Loucy (cell line): ENCODE data around the gene LUC7L.
A peak's percentile ranks its signal among the peaks of the same experiment; 100 is the strongest.

Experiments
- H2AFZ ChIP-seq: fragments of 200-600 bp; sonication (generic); 2 replicates; pipeline ENCODE4 v1.6.0; 2016; ENCODE audit warnings: antibody characterized with exemption, mild to moderate bottlenecking, low read length, moderate library complexity
- H3F3A ChIP-seq: fragments of 200-600 bp; 2 replicates; pipeline ENCODE4 v1.6.0; 2016; ENCODE audit warnings: antibody characterized with exemption, low read depth, mild to moderate bottlenecking
- H3K27me3 ChIP-seq: fragments of 200-600 bp; sonication (generic); 2 replicates; pipeline ENCODE4 v1.6.1; 2014; ENCODE audit warnings: low read length, mild to moderate bottlenecking; ENCODE audit not compliant: insufficient read depth, poor library complexity, severe bottlenecking
- H3K36me3 ChIP-seq: fragments of 200-600 bp; sonication (generic); 2 replicates; pipeline ENCODE4 v1.6.1; 2016; ENCODE audit warnings: low read length; ENCODE audit not compliant: insufficient read depth
- H3K4me1 ChIP-seq: fragments of 200-600 bp; sonication (generic); 2 replicates; pipeline ENCODE4 v1.5.1; 2014; ENCODE audit warnings: low read length, mild to moderate bottlenecking; ENCODE audit not compliant: insufficient read depth, poor library complexity, severe bottlenecking
- H3K4me2 ChIP-seq: fragments of 200-600 bp; sonication (generic); 2 replicates; pipeline ENCODE4 v1.6.0; 2014; ENCODE audit warnings: antibody characterized with exemption, low read length, low read depth, mild to moderate bottlenecking; ENCODE audit not compliant: poor library complexity, severe bottlenecking
- H3K4me3 ChIP-seq: fragments of 200-600 bp; sonication (generic); 2 replicates; pipeline ENCODE4 v1.5.1; 2014; ENCODE audit warnings: low read length, mild to moderate bottlenecking, mixed read lengths; ENCODE audit not compliant: poor library complexity, severe bottlenecking
- H3K79me2 ChIP-seq: fragments of 200-600 bp; sonication (generic); 2 replicates; pipeline ENCODE4 v1.6.1; 2014; ENCODE audit warnings: low read length; ENCODE audit not compliant: insufficient read depth
- H3K9ac ChIP-seq: fragments of 200-600 bp; sonication (generic); 2 replicates; pipeline ENCODE4 v1.6.0; 2014; ENCODE audit warnings: mild to moderate bottlenecking, low read depth, low read length, moderate library complexity; ENCODE audit not compliant: poor library complexity, severe bottlenecking
- H3K9me2 ChIP-seq: fragments of 200-600 bp; sonication (generic); replicated peaks from 2 replicates; pipeline ENCODE4 v1.6.1; 2016; ENCODE audit warnings: low read depth, low read length, mixed read lengths
- H3K9me3 ChIP-seq: fragments of 200-600 bp; sonication (generic); 2 replicates; pipeline ENCODE4 v1.6.1; 2014; ENCODE audit warnings: mild to moderate bottlenecking, antibody characterized with exemption, low read length, low read depth; ENCODE audit not compliant: insufficient read depth
- H4K20me1 ChIP-seq: fragments of 200-600 bp; sonication (generic); 2 replicates; pipeline ENCODE4 v1.6.0; 2014; ENCODE audit warnings: antibody characterized with exemption, low read length, mild to moderate bottlenecking; ENCODE audit not compliant: insufficient read depth, poor library complexity, severe bottlenecking
- EZH2phosphoT487 ChIP-seq: fragments of 200-600 bp; IDR thresholded peaks from 2 replicates; pipeline ENCODE4 v1.6.1; 2018; ENCODE audit warnings: antibody characterized with exemption, mild to moderate bottlenecking, moderate library complexity, borderline replicate concordance
- TF ChIP-seq, protein P1 (sequence below): fragments of 200-600 bp; sonication (generic); conservative IDR thresholded peaks from 2 replicates; pipeline ENCODE4 v1.5.1; 2014; ENCODE audit warnings: mild to moderate bottlenecking, antibody characterized with exemption, low read length

Gene LUC7L

GRCh38 chr16:253833-254232, 24.6 kb upstream of the LUC7L start:
- Histone ChIP-seq H3K4me3 (peak overlapping the region; percentile 67), H4K20me1 (no peaks in the 10 kb centered on the region), H3F3A (peaks cover 3% of the 10 kb centered on the region; the same call in 1 of the 2 replicates), H3K4me2 (peak overlapping the region; percentile 91), H2AFZ (no peak overlapping the region), H3K9ac (peak overlapping the region; percentile 63), H3K79me2 (peaks cover 5% of the 10 kb centered on the region; the same call in 1 of the 2 replicates), H3K9me2 (no peaks in the 10 kb centered on the region), H3K36me3 (no peaks in the 10 kb centered on the region), H3K4me1 (peaks cover 31% of the 10 kb centered on the region), H3K9me3 (no peaks in the 10 kb centered on the region), H3K27me3 (no peaks in the 10 kb centered on the region)
- no peak for TF ChIP-seq EZH2phosphoT487
- TF ChIP-seq, protein P1, sequence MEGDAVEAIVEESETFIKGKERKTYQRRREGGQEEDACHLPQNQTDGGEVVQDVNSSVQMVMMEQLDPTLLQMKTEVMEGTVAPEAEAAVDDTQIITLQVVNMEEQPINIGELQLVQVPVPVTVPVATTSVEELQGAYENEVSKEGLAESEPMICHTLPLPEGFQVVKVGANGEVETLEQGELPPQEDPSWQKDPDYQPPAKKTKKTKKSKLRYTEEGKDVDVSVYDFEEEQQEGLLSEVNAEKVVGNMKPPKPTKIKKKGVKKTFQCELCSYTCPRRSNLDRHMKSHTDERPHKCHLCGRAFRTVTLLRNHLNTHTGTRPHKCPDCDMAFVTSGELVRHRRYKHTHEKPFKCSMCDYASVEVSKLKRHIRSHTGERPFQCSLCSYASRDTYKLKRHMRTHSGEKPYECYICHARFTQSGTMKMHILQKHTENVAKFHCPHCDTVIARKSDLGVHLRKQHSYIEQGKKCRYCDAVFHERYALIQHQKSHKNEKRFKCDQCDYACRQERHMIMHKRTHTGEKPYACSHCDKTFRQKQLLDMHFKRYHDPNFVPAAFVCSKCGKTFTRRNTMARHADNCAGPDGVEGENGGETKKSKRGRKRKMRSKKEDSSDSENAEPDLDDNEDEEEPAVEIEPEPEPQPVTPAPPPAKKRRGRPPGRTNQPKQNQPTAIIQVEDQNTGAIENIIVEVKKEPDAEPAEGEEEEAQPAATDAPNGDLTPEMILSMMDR = no peak

DNA sequence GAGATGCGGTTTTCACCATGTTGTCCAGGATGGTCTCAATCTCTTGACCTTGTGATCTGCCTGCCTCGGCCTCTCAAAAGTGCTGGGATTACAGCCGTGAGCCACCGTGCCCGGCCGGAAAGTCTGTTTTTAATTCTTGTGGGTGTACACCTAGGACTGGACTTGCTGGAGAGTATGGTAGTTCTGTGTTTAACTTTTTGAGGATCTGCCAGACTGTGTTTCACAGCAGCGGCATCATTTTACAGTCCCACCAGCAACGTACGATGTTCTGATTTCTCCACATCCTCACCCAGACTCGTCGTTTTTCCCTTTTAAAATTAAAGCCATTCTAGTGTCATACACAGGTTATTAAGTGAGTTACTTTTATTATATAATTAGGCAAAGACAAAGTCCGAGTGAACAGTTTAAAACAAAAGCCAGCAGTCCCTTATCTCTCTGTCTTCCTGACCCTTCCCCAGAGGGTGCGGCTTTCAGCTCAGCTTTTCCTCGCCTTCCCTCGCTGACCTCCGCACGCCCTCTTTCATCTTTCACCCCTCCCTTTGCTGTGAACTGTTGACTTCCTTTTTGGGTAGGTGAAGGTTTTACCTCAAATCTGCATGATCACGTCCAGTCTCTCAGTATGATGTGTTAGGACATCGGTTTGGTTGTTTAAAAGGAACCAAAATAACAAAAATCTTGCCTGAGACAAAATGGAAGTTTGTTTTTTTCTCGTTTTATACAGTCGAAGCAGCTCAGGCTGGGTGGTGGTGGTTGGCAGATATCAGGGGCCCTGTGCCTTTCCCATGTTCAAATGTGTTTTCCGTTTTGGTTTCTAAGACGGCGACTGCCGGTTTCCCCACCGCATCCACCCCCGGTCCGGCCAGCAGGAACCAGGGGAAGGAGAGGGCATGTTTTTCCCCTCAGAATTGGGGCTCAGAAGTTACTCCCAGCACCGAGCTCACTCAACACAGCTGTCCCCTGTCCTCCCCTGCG, 23.4 kb upstream of the LUC7L start:
- peak overlapping the region; percentile 82 for H2AFZ ChIP-seq
- H3K9ac ChIP-seq = peak overlapping the region; percentile 63
- peaks cover 31% of the 10 kb centered on the region for H3K4me1 ChIP-seq
- H3K4me3 ChIP-seq = peak overlapping the region; percentile 67
- H3K36me3 ChIP-seq = no peaks in the 10 kb centered on the region
- no peaks in the 10 kb centered on the region for H3K27me3 ChIP-seq
- peak overlapping the region; percentile 91 for H3K4me2 ChIP-seq
- H3K9me2 ChIP-seq = no peaks in the 10 kb centered on the region
- peaks cover 3% of the 10 kb centered on the region; the same call in 1 of the 2 replicates for H3F3A ChIP-seq
- TF ChIP-seq, protein P1 = no peak
- TF ChIP-seq EZH2phosphoT487 = no peak
- H3K9me3 ChIP-seq = no peaks in the 10 kb centered on the region
- no peaks in the 10 kb centered on the region for H4K20me1 ChIP-seq
- H3K79me2 ChIP-seq = peaks cover 5% of the 10 kb centered on the region; the same call in 1 of the 2 replicates

- Histone ChIP-seq H3K79me2 (peaks cover 4% of the 10 kb centered on the region; the same call in 1 of the 2 replicates), H3K9ac (no peak overlapping the region), H3K9me3 (no peaks in the 10 kb centered on the region), H3K4me3 (no peak overlapping the region), H3K9me2 (no peaks in the 10 kb centered on the region), H3K36me3 (no peaks in the 10 kb centered on the region), H2AFZ (no peak overlapping the region), H3K4me1 (peaks cover 33% of the 10 kb centered on the region), H4K20me1 (no peaks in the 10 kb centered on the region), H3F3A (peaks cover 3% of the 10 kb centered on the region; the same call in 1 of the 2 replicates), H3K27me3 (no peaks in the 10 kb centered on the region), H3K4me2 (no peak overlapping the region)
- no peak for TF ChIP-seq EZH2phosphoT487
- TF ChIP-seq, protein P1 = no peak
Observed at GRCh38 chr16:249431-249830, 20.2 kb upstream of the LUC7L start.
